Lung (tissue), 12 donors: ENCODE results near the gene OR52E1. TPM values are rescaled to one million over a fixed set of nuclear protein-coding genes. Genes with fewer than 3 reads are reported as not detected.

Source experiments
- ATAC-seq: fragments of 200-7000 bp; cut with Tn5 transposase; one replicate; pipeline ENCODE4 v1.9.1; 2020; ENCODE audit warnings: moderate number of reproducible peaks; ENCODE audit not compliant: insufficient read depth, low FRiP score
- DNase-seq, 3 donors: peaks; one replicate each; pipeline ENCODE4 v3.0.0-alpha.2; 2013 to 2017
- H3K27ac ChIP-seq, 2 donors: one replicate each; pipeline ENCODE4 v1.5.1; 2013; ENCODE audit warnings: mild to moderate bottlenecking in 2 of 2, moderate library complexity in 2 of 2, control low read depth in 1 of 2, inconsistent platforms in 1 of 2, low read depth in 1 of 2, low read length in 1 of 2
- H3K27me3 ChIP-seq, 3 donors: one replicate each; pipeline ENCODE4 v1.5.1; 2013; ENCODE audit warnings: low read length in 2 of 3; ENCODE audit not compliant: control insufficient read depth in 3 of 3, insufficient read depth in 3 of 3
- H3K36me3 ChIP-seq, 4 donors: one replicate each; pipeline ENCODE4 v1.5.1; 2013; ENCODE audit warnings: low read length in 4 of 4, mild to moderate bottlenecking in 1 of 4, moderate library complexity in 1 of 4; ENCODE audit not compliant: control insufficient read depth in 4 of 4, insufficient read depth in 4 of 4
- H3K4me1 ChIP-seq, 5 donors: one replicate each; pipeline ENCODE4 v1.5.1; 2013; ENCODE audit warnings: low read length in 5 of 5, mild to moderate bottlenecking in 2 of 5, moderate library complexity in 1 of 5; ENCODE audit not compliant: control insufficient read depth in 5 of 5, insufficient read depth in 5 of 5
- H3K4me3 ChIP-seq: one replicate; pipeline ENCODE4 v1.5.1; 2013; ENCODE audit warnings: mild to moderate bottlenecking, control low read depth, moderate library complexity
- H3K9ac ChIP-seq, 2 donors: one replicate each; pipeline ENCODE4 v1.5.1; 2013; ENCODE audit warnings: low read length in 2 of 2, control low read depth in 1 of 2; ENCODE audit not compliant: insufficient read depth in 1 of 2
- H3K9me3 ChIP-seq, 4 donors: one replicate each; pipeline ENCODE4 v1.5.1; 2013; ENCODE audit warnings: low read length in 3 of 4, mild to moderate bottlenecking in 1 of 4, moderate library complexity in 1 of 4; ENCODE audit not compliant: control insufficient read depth in 4 of 4, insufficient read depth in 3 of 4
- CTCF ChIP-seq: IDR thresholded peaks from 2 replicates; pipeline ENCODE4 v1.5.1; 2012; ENCODE audit warnings: mild to moderate bottlenecking; ENCODE audit errors: control extremely low read depth, extremely low read depth
- WGBS, 2 donors: extraction: QIAGEN DNeasy Blood & Tissue Kit; methylation state at CpG; one replicate each; pipeline ENCODE4 v1.1.7; 2013; 5-methylcytosine and 5-hydroxymethylcytosine counted together
- polyA plus RNA-seq, 2 donors: library from polyadenylated mRNA; stranded (reverse); fragments of 200-250 nt; gene quantifications; one replicate each; pipeline ENCODE4 v1.2.1, GENCODE V29; 2013
- total RNA-seq, 2 donors: library from RNA; depleted of rRNA in 1 of 2; stranded (reverse); fragments of >200 nt in 1 of 2; gene quantifications; one replicate each; pipeline ENCODE4 v1.2.1, GENCODE V29; 2014 to 2021
- donor health status: control.
- donor health status: control.
- donor health status: Bipolar disorder and iron deficiency.
- donor health status: healthy.
- donor health status: DM: yes; HTN: yes; CAD: no.

OR52E1 gene
- total and polyA plus RNA-seq, 4 donors = not detected

GRCh38 chr11:5102246-5102645 is 32.9 kb downstream of the OR52E1 start:
- H3K4me1 ChIP-seq = no peaks in the 10 kb centered on the region
- no peaks in the 10 kb centered on the region for H3K27me3 ChIP-seq
- H3K4me3 ChIP-seq = no peak overlapping the region
- no peak for TF ChIP-seq CTCF
- ATAC-seq (no peak), DNase-seq (no peak)
- 47 to 72% methylated on average over 2 of the region's 2 CpGs for WGBS, 2 donors
- H3K36me3 ChIP-seq = no peaks in the 10 kb centered on the region
- no peaks in the 10 kb centered on the region for H3K9me3 ChIP-seq
- H3K9ac ChIP-seq = no peak overlapping the region
- H3K27ac ChIP-seq = no peak overlapping the region

DNA sequence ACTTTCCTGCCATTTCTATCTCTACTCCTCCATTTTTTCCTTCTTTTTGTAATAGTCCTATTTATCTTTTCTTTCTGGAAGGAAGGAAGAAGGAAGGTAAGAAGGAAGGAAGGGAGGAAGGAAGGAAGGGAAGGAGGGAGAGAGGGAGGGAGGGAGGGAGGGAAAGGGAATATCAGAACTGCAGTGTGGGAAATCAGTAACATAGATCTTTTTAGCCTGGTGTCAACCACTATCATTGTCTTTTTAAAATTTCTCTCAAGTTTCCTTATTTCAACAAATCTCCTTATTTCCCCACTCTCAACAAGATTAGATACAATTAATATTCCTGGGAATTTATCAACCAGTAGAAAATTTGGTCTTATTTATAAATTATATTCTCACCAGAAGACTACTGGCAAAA is 33.7 kb downstream of the OR52E1 start:
- ATAC-seq (no peak), DNase-seq (no peak)
- H3K4me1 ChIP-seq = no peaks in the 10 kb centered on the region
- H3K9me3 ChIP-seq = no peaks in the 10 kb centered on the region
- no peak overlapping the region for H3K27ac ChIP-seq
- no peak overlapping the region for H3K9ac ChIP-seq
- H3K4me3 ChIP-seq = no peak overlapping the region
- H3K27me3 ChIP-seq = no peaks in the 10 kb centered on the region
- no peak for TF ChIP-seq CTCF
- no peaks in the 10 kb centered on the region for H3K36me3 ChIP-seq

DNA sequence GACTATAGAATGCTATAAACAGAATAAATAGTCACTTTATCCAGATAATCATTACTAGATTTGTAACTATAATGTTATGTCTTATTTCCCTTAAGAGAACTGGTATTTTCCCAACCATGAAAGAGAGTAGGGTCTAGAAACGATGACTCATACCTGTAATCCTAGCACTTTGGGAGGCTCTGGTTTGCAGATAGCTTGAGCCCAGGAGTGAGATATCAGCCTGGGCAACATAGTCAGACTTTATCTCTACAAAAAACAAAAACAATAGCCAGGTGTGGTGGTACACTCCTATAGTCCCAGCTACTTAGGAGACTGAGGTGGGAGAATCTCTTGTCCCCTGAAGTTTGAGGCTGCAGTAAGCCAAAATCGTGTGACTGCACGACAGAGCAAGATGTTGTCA is 37.9 kb downstream of the OR52E1 start:
- Histone ChIP-seq H3K27ac (no peak overlapping the region), H3K4me1 (no peaks in the 10 kb centered on the region), H3K4me3 (no peak overlapping the region), H3K9me3 (no peaks in the 10 kb centered on the region), H3K36me3 (no peaks in the 10 kb centered on the region), H3K9ac (no peak overlapping the region), H3K27me3 (no peaks in the 10 kb centered on the region)
- no peak for TF ChIP-seq CTCF
- 68 to 74% methylated on average over 3 of the region's 3 CpGs for WGBS, 2 donors
- DNase-seq = no peak
- ATAC-seq = no peak

- Histone ChIP-seq H3K36me3 (no peaks in the 10 kb centered on the region), H3K9me3 (no peaks in the 10 kb centered on the region), H3K4me3 (no peak overlapping the region), H3K4me1 (no peaks in the 10 kb centered on the region), H3K27me3 (no peaks in the 10 kb centered on the region), H3K9ac (no peak overlapping the region), H3K27ac (no peak overlapping the region)
- DNase-seq (no peak), ATAC-seq (no peak)
- 81 to 86% methylated on average over 3 of the region's 3 CpGs for WGBS, 2 donors
- TF ChIP-seq CTCF = no peak
Measured at GRCh38 chr11:5115339-5115738, 46.0 kb downstream of the OR52E1 start.
